Muscle layer of duodenum (tissue), 2 donors: Measurements from ENCODE around the gene CUBN.
A peak's percentile ranks its signal among the peaks of the same experiment; 100 is the strongest.

Experiments used
- H3K27ac ChIP-seq: one replicate; pipeline ENCODE4 v1.7.0; 2013; ENCODE audit warnings: mild to moderate bottlenecking, low read length
- H3K27me3 ChIP-seq: one replicate; pipeline ENCODE4 v1.7.0; 2013; ENCODE audit warnings: low read depth, mild to moderate bottlenecking, control low read depth, low read length
- H3K36me3 ChIP-seq, 2 donors: one replicate each; pipeline ENCODE4 v1.7.0; 2013; ENCODE audit warnings: low read length in 2 of 2, control low read depth in 1 of 2, mild to moderate bottlenecking in 1 of 2; ENCODE audit not compliant: insufficient read depth in 2 of 2, control insufficient read depth in 1 of 2
- H3K4me1 ChIP-seq, 2 donors: one replicate each; pipeline ENCODE4 v1.7.0; 2013; ENCODE audit warnings: low read length in 2 of 2, mild to moderate bottlenecking in 2 of 2, control low read depth in 1 of 2, moderate library complexity in 1 of 2; ENCODE audit not compliant: insufficient read depth in 2 of 2, control insufficient read depth in 1 of 2
- H3K4me3 ChIP-seq, 2 donors: one replicate each; pipeline ENCODE4 v1.7.0; 2013; ENCODE audit warnings: low read length in 2 of 2, low read depth in 1 of 2, mild to moderate bottlenecking in 1 of 2
- H3K9me3 ChIP-seq, 2 donors: one replicate each; pipeline ENCODE4 v1.7.0; 2013; ENCODE audit warnings: low read length in 2 of 2, control low read depth in 1 of 2, mild to moderate bottlenecking in 1 of 2; ENCODE audit not compliant: control insufficient read depth in 1 of 2
- donor health status: healthy.

Gene CUBN

DNA sequence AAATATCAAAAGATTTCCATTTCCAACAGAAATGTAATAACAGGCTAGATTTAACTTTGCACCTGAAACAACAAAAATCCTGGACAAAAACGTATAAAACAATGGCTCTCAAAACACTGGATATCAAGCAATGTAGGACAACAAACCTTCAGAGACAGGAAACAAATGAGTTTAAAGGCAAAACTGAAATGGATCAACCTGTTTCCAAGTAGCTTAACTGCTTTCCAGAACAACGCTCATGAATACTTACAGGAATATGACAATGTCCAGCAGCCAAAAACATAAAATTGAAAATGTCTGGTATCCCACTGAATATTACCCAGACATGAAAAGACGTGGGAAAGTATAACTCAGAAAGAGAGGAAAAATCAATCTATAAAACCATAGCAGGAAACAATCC, 62.8 kb downstream of the CUBN start:
- no peaks in the 10 kb centered on the region for H3K4me1 ChIP-seq
- H3K27me3 ChIP-seq = no peaks in the 10 kb centered on the region
- H3K4me3 ChIP-seq = no peak overlapping the region
- H3K9me3 ChIP-seq = no peaks in the 10 kb centered on the region
- no peak overlapping the region for H3K27ac ChIP-seq
- H3K36me3 ChIP-seq = no peaks in the 10 kb centered on the region

GRCh38 chr10:17066000-17066399, 63.6 kb downstream of the CUBN start:
- Histone ChIP-seq H3K4me3 (no peak overlapping the region), H3K9me3 (no peaks in the 10 kb centered on the region), H3K27ac (no peak overlapping the region)

DNA sequence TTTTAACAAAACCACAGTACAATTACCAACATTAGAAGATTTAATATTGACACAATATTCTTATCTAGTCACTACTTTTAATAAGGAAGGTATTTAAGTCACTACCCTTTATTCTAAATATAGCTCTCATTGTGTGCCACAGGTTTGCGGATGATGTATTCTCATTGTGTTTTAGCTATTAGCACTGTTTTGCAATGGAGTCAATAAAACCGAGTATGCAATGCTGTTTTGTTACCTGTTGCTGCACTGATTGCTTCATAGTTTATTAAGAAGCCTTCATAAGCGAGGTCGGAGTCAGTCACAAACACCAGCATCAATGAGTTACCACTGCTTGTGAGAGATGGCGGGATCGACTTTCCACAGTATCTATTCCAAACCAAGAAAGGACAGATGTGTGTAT, 64.3 kb downstream of the CUBN start:
- H3K36me3 ChIP-seq = no peaks in the 10 kb centered on the region
- H3K4me1 ChIP-seq = no peaks in the 10 kb centered on the region
- H3K27ac ChIP-seq = no peak overlapping the region
- no peak overlapping the region for H3K4me3 ChIP-seq
- no peaks in the 10 kb centered on the region for H3K27me3 ChIP-seq
- H3K9me3 ChIP-seq = no peaks in the 10 kb centered on the region

More at GRCh38 chr10:17066000-17066399, 63.6 kb downstream of the CUBN start:
- H3K27me3 ChIP-seq = no peaks in the 10 kb centered on the region
- no peaks in the 10 kb centered on the region for H3K36me3 ChIP-seq
- H3K4me1 ChIP-seq = no peaks in the 10 kb centered on the region

DNA sequence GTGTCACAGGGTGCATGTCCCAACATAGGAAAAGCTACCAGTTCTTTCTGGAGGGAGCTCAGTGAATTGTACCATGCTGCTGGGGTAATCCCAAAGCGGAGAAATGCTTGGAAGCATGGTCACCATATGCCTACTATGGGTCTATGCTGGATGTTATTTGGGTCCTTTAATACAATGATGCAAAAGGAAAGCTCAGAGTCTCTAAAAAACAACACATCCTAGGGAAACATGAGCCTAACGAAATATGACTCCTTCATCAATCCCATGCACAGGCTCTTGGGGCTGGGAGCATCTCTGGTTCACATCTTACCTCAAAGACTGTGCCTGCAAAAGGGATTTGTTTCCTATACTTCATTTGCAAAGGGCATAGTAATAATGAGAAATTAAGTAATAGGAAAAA, 65.2 kb downstream of the CUBN start:
- no peaks in the 10 kb centered on the region for H3K9me3 ChIP-seq
- H3K4me1 ChIP-seq = peaks cover 0 to 3% of the 10 kb centered on the region in 2 donors
- no peaks in the 10 kb centered on the region for H3K36me3 ChIP-seq
- H3K4me3 ChIP-seq = no peak overlapping the region
- no peaks in the 10 kb centered on the region for H3K27me3 ChIP-seq
- no peak overlapping the region for H3K27ac ChIP-seq

DNA sequence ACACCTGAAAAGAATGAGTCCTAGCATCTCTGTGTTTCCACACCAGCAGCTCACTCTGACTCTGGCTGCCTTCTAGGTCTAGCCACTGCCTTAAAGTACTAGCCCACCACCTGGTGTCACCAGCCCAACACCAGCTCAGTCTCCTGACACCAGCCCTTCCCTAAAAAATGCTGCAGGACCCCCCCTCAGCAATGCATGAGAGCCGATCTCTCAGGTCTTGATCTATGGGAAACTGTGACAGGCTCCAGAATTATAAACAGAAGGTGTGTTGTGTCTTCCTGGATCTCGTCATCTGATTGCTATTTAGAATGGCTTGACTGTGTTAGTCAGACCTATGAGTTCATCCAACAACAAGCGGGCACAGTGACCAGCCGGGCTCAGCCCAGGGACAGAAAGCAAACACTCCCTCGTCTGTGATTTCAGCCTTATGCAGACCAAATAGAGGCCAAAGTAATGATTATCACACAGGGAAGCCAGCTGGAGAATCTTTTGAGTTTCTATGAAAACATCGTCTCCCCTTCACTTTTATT, 66.6 kb downstream of the CUBN start:
- Histone ChIP-seq H3K36me3 (no peaks in the 10 kb centered on the region), H3K27me3 (no peaks in the 10 kb centered on the region), H3K4me1 (peaks cover 0 to 10% of the 10 kb centered on the region in 2 donors), H3K27ac (peak overlapping the region; percentile 13), H3K9me3 (no peaks in the 10 kb centered on the region), H3K4me3 (no peak overlapping the region)

DNA sequence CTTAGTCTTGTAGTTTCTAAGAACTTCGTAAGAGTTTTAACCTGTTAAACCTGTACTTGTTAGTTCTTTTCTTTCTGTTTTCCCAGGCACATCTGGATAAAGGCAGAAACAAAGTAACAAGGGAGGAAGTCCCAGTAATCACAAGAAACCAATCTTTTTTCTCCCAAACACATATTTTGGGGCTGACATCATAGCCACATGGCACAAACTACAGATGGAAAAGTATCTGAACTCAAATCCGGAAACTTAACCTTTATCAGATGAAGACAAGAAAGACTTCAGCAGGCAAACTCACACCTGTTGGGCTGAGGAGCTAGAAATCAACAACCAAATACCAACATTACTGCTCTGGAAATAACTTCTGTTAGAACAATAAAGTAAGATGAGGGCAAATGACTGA, 67.1 kb downstream of the CUBN start:
- Histone ChIP-seq H3K4me3 (no peak overlapping the region), H3K27me3 (no peaks in the 10 kb centered on the region), H3K9me3 (no peaks in the 10 kb centered on the region), H3K36me3 (no peaks in the 10 kb centered on the region), H3K4me1 (peaks cover 0 to 10% of the 10 kb centered on the region in 2 donors), H3K27ac (peak overlapping the region; percentile 13)

DNA sequence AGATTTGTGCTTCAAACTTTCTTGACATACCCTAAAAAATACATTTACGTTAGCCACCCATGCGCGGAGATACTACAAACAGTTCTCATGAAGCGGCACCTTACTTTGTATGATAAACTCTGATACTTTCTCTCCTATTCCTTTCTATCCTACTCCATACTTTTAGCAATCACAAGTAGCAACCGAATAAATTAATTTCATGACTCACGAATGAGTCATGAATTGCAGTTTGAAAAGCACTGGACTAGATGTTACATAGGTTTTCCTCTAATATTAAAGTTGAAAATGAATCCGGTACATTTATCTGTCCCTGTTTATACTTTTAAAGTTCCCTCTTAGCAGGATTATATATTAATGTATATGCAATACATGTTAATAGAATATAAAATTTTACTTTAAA, 67.6 kb downstream of the CUBN start:
- no peak overlapping the region for H3K27ac ChIP-seq

DNA sequence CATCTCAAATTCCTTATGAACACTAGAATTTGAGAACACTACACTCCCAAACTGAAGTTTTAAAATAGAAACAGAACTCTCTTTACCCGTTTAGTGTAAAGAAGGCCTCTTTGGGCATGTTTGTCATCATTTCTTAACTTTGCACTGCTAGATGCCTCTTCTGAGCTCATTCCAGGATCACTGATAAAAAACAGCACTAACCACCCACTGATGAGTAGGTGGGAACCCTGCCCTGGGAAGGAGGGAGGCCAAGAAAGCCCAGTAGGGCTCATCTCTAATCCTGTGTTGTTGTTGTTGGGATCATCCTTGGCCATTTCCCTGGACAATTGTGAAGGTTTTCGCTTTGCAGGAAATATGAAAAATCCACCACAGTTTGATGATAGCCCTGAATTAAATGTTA, 68.2 kb downstream of the CUBN start:
- H3K36me3 ChIP-seq = no peaks in the 10 kb centered on the region
- H3K9me3 ChIP-seq = no peaks in the 10 kb centered on the region
- H3K27me3 ChIP-seq = no peaks in the 10 kb centered on the region
- no peak overlapping the region for H3K4me3 ChIP-seq
- no peak overlapping the region for H3K27ac ChIP-seq
- H3K4me1 ChIP-seq = peaks cover 0 to 10% of the 10 kb centered on the region in 2 donors

More for the DNA sequence above, 67.6 kb downstream of the CUBN start:
- Histone ChIP-seq H3K9me3 (no peaks in the 10 kb centered on the region), H3K27me3 (no peaks in the 10 kb centered on the region), H3K4me3 (no peak overlapping the region), H3K36me3 (no peaks in the 10 kb centered on the region), H3K4me1 (peaks cover 0 to 10% of the 10 kb centered on the region in 2 donors)

- Histone ChIP-seq H3K27ac (no peak overlapping the region), H3K4me1 (peaks cover 0 to 10% of the 10 kb centered on the region in 2 donors), H3K27me3 (no peaks in the 10 kb centered on the region), H3K9me3 (no peaks in the 10 kb centered on the region), H3K4me3 (no peak overlapping the region), H3K36me3 (no peaks in the 10 kb centered on the region)
Measured at GRCh38 chr10:17060289-17060688, 69.3 kb downstream of the CUBN start.

GRCh38 chr10:17059197-17059688, 70.4 kb downstream of the CUBN start:
- Histone ChIP-seq H3K4me1 (peaks cover 0 to 10% of the 10 kb centered on the region in 2 donors), H3K27me3 (no peaks in the 10 kb centered on the region), H3K36me3 (no peaks in the 10 kb centered on the region), H3K9me3 (no peaks in the 10 kb centered on the region), H3K4me3 (no peak overlapping the region), H3K27ac (no peak overlapping the region)

DNA sequence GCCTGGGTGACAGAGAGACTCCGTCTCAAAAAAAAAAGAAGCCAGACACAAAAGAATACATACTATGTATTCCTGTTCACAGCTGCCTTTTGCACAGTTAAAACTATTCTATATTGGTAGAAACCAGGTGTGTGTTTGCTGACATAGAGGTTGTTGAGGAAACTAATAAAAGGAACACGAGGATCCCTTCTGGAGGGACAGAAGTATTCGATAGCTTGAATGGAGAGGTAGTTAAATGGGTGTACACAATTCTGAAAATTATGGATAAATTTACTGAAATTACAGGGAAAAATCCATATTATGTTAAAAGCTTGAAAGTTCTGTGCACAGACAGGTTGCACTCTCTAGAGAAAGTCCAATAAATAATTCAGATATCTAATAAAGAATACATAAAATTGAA, 71.5 kb downstream of the CUBN start:
- H3K27ac ChIP-seq = no peak overlapping the region
- H3K4me1 ChIP-seq = peaks cover 0 to 10% of the 10 kb centered on the region in 2 donors
- H3K36me3 ChIP-seq = no peaks in the 10 kb centered on the region
- no peaks in the 10 kb centered on the region for H3K9me3 ChIP-seq
- no peak overlapping the region for H3K4me3 ChIP-seq
- no peaks in the 10 kb centered on the region for H3K27me3 ChIP-seq

DNA sequence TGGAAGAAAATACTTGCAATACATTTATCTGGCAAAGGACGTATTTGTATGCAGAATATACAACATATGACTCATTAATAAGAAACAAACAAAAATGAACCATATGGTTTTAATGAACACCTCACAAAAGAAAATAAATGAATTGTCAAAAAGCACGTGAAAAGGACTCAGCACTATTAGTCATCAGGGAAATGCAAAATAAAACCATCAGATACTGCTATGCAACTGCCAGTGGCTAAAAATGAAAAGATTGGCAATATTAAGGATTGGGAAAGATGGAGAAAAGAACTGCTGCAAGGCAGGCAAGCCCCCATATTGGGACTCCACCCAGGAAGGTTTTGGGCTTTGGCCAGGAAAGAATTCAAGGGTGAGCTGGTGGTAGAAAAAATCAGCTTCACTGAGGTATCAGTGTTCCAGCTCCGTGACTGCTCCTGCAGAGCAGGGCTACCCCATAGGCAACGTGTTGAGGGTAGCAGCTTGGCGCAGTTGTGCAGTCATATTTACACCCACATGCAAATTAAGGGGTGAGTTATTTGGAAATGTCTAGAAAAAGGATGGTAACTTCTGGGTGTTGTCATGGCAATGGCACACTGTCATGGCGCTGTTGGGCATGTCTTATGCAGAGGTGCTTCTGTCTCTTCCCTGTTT, 72.7 kb downstream of the CUBN start:
- Histone ChIP-seq H3K27me3 (no peaks in the 10 kb centered on the region), H3K9me3 (peaks cover 0 to 2% of the 10 kb centered on the region in 2 donors), H3K4me1 (peaks cover 0 to 10% of the 10 kb centered on the region in 2 donors), H3K27ac (no peak overlapping the region), H3K36me3 (no peaks in the 10 kb centered on the region), H3K4me3 (no peak overlapping the region)
